Measurements from ENCODE around the gene CADPS. TPM values are rescaled to one million over a fixed set of nuclear protein-coding genes. Genes with fewer than 3 reads are reported as not detected.

The CADPS gene
- polyA plus RNA-seq, 2 of the 4 experiments (the other 2 are of a cell fraction): not detected

DNA sequence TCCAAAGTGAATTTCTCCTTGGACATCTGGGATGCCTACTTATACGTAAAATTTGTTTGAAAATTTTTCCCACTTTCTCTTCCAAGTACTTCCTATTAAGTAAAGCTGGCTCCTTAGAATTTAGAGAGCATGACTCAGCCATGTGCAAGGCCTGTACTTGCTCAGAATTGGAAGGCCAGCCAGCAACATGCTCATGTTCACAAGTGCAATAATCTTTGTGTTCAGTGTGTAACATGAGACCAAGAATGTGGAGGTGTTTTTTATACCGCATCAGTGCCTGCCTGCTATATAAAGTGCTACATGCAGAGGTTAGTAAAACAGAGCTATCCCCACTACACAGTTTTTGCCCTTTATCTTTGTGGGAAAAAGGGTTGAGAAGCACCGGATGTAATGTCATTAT is 349.9 kb downstream of the CADPS start:
- TF ChIP-seq GATA3 (IDR thresholded peaks at IDR 0.05; ENCODE audit: borderline replicate concordance) (no peak), JUNB (IDR thresholded peaks at IDR 0.05) (no peak), KDM5A (IDR thresholded peaks at IDR 0.05) (no peak), RAD21 (conservative IDR thresholded peaks at IDR 0.05 in 1 of 2, IDR thresholded peaks at IDR 0.05 in 1 of 2) (no peak)
- TF ChIP-seq, protein P1, sequence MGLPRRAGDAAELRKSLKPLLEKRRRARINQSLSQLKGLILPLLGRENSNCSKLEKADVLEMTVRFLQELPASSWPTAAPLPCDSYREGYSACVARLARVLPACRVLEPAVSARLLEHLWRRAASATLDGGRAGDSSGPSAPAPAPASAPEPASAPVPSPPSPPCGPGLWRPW (IDR thresholded peaks at IDR 0.05): no peak
- Histone ChIP-seq H3K27ac (no peak overlapping the region), H3K4me3 (no peak overlapping the region), H3K4me1 (no peaks in the 10 kb centered on the region), H3K9me3 (no peaks in the 10 kb centered on the region), H3K4me2 (no peak overlapping the region)
- DNase-seq (ENCODE audit: low read depth in 1 of 2, low spot score in 1 of 2): no peak
- ChIA-PET CTCF (no interaction called here), POLR2A (no interaction called here)
- FAIRE-seq: no peak
- WGBS (ENCODE audit: missing lambda C conversion rate): 29% methylated on average over 2 of the region's 3 CpGs
- ATAC-seq: no peak

DNA sequence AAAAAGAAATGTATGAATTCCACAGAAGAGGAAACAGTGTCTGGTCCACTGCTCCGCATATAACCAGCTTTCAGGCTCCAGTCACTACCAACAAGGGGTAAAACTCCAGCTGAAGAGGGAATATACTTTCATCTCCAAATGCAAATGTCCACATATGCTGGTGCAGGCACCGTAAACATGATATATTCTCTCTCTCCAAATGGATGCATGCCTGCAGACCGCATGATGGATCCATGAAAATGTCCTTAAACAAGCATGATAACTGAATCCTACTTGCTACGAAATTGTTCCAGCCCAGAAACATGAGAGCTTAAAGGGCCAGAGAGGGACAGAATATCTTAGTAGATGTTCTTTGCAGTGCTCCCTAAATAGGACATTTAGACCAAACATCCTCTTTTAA is 351.5 kb downstream of the CADPS start:
- DNase-seq (ENCODE audit: low read depth in 1 of 2, low spot score in 1 of 2) (no peak), ATAC-seq (no peak), FAIRE-seq (no peak)
- POLR2A ChIA-PET: no interaction called here
- Histone ChIP-seq H3K9me3 (no peaks in the 10 kb centered on the region), H3K4me1 (no peaks in the 10 kb centered on the region), H3K4me3 (no peak overlapping the region), H3K27ac (no peak overlapping the region), H3K4me2 (no peak overlapping the region)
- CTCF ChIA-PET: no interaction called here
- TF ChIP-seq TFCP2L1 (CRISPR knock-in tag; IDR thresholded peaks at IDR 0.05): no peak
- TF ChIP-seq, protein P1 (IDR thresholded peaks at IDR 0.05): no peak
- TF ChIP-seq ZFP36 (IDR thresholded peaks at IDR 0.05; ENCODE audit: borderline replicate concordance, partially characterized antibody): no peak
- TF ChIP-seq HOXB5 (CRISPR knock-in tag; IDR thresholded peaks at IDR 0.05): no peak
- no peak for TF ChIP-seq KDM5A (IDR thresholded peaks at IDR 0.05)
- TF ChIP-seq, protein P2, sequence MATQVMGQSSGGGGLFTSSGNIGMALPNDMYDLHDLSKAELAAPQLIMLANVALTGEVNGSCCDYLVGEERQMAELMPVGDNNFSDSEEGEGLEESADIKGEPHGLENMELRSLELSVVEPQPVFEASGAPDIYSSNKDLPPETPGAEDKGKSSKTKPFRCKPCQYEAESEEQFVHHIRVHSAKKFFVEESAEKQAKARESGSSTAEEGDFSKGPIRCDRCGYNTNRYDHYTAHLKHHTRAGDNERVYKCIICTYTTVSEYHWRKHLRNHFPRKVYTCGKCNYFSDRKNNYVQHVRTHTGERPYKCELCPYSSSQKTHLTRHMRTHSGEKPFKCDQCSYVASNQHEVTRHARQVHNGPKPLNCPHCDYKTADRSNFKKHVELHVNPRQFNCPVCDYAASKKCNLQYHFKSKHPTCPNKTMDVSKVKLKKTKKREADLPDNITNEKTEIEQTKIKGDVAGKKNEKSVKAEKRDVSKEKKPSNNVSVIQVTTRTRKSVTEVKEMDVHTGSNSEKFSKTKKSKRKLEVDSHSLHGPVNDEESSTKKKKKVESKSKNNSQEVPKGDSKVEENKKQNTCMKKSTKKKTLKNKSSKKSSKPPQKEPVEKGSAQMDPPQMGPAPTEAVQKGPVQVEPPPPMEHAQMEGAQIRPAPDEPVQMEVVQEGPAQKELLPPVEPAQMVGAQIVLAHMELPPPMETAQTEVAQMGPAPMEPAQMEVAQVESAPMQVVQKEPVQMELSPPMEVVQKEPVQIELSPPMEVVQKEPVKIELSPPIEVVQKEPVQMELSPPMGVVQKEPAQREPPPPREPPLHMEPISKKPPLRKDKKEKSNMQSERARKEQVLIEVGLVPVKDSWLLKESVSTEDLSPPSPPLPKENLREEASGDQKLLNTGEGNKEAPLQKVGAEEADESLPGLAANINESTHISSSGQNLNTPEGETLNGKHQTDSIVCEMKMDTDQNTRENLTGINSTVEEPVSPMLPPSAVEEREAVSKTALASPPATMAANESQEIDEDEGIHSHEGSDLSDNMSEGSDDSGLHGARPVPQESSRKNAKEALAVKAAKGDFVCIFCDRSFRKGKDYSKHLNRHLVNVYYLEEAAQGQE (IDR thresholded peaks at IDR 0.05): no peak
- TF ChIP-seq CBX8 (IDR thresholded peaks at IDR 0.05): no peak
- no peak for TF ChIP-seq NR3C1 (IDR thresholded peaks at IDR 0.05)
- TF ChIP-seq MAZ (IDR thresholded peaks at IDR 0.05; ENCODE audit: borderline replicate concordance, low read depth, low read length): no peak
- no peak for TF ChIP-seq RCOR1 (IDR thresholded peaks at IDR 0.05; ENCODE audit: low read depth, low read length)
- 8% methylated on average over 4 of the region's 4 CpGs for WGBS (ENCODE audit: missing lambda C conversion rate)

DNA sequence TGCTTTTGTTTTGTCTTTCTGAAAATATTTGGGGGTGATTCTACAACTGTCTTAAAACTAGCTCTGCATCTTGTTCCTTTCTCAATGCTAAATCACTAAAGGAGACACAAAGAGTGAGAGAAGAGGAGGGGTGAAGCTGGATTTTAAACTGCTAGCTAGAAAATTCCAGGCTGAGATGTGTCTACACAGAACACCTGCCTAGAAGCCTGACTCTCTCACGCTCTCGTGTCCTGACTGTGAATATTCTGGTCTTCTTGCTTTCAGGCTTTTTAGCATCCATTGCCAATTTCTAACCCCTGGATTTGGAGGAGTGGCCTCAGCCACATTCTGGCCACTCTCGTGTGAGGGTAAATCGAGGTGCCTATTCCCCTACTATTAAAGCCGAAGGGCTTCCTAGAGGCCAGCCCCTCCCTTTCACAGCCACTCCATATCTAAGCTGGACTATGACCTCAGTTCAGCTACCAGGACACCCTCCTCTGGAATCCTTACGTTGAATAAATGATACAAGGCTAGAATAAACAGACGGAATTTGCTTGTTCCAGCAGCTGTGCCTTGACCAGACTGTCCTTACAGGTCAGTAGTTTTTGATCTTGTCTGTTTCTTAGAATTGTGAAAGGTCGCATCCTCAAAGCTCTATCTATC is 353.6 kb downstream of the CADPS start:
- no peaks in the 10 kb centered on the region for H3K9me3 ChIP-seq
- FAIRE-seq (no peak), ATAC-seq (no peak), DNase-seq (ENCODE audit: low read depth in 1 of 2, low spot score in 1 of 2) (no peak)
- no peak for TF ChIP-seq RARB (CRISPR knock-in tag; IDR thresholded peaks at IDR 0.05)
- no peak for TF ChIP-seq RCOR1 (IDR thresholded peaks at IDR 0.05; ENCODE audit: low read depth, low read length)
- TF ChIP-seq ZFP36 (IDR thresholded peaks at IDR 0.05; ENCODE audit: borderline replicate concordance, partially characterized antibody): no peak
- no peak for TF ChIP-seq CHD2 (IDR thresholded peaks at IDR 0.05; ENCODE audit: low read length, partially characterized antibody)
- TF ChIP-seq MYC (IDR thresholded peaks at IDR 0.05; ENCODE audit: borderline replicate concordance, low read length): no peak
- no peak for TF ChIP-seq SREBF2 (IDR thresholded peaks at IDR 0.05)
- TF ChIP-seq BHLHE40 (IDR thresholded peaks at IDR 0.05; ENCODE audit: low read depth, low read length): no peak
- no peak for TF ChIP-seq TP53 (CRISPR knock-in tag; IDR thresholded peaks at IDR 0.05)
- no peak for TF ChIP-seq CBX8 (IDR thresholded peaks at IDR 0.05)
- no peak for TF ChIP-seq NFE2L2 (conservative IDR thresholded peaks at IDR 0.05; ENCODE audit: low read length)
- no peak for TF ChIP-seq MAFK (IDR thresholded peaks at IDR 0.05; ENCODE audit: partially characterized antibody)
- no peak for TF ChIP-seq ESRRA (IDR thresholded peaks at IDR 0.05; ENCODE audit: borderline replicate concordance, low read length)
- TF ChIP-seq, protein P3, sequence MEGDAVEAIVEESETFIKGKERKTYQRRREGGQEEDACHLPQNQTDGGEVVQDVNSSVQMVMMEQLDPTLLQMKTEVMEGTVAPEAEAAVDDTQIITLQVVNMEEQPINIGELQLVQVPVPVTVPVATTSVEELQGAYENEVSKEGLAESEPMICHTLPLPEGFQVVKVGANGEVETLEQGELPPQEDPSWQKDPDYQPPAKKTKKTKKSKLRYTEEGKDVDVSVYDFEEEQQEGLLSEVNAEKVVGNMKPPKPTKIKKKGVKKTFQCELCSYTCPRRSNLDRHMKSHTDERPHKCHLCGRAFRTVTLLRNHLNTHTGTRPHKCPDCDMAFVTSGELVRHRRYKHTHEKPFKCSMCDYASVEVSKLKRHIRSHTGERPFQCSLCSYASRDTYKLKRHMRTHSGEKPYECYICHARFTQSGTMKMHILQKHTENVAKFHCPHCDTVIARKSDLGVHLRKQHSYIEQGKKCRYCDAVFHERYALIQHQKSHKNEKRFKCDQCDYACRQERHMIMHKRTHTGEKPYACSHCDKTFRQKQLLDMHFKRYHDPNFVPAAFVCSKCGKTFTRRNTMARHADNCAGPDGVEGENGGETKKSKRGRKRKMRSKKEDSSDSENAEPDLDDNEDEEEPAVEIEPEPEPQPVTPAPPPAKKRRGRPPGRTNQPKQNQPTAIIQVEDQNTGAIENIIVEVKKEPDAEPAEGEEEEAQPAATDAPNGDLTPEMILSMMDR (IDR thresholded peaks at IDR 0.05): no peak
- no peak for TF ChIP-seq FOXS1 (CRISPR knock-in tag; IDR thresholded peaks at IDR 0.05)
- TF ChIP-seq, protein P4, sequence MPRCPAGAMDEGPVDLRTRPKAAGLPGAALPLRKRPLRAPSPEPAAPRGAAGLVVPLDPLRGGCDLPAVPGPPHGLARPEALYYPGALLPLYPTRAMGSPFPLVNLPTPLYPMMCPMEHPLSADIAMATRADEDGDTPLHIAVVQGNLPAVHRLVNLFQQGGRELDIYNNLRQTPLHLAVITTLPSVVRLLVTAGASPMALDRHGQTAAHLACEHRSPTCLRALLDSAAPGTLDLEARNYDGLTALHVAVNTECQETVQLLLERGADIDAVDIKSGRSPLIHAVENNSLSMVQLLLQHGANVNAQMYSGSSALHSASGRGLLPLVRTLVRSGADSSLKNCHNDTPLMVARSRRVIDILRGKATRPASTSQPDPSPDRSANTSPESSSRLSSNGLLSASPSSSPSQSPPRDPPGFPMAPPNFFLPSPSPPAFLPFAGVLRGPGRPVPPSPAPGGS (IDR thresholded peaks at IDR 0.05): no peak
- no peak for TF ChIP-seq ZSCAN20 (CRISPR knock-in tag; IDR thresholded peaks at IDR 0.05)
- no peak for TF ChIP-seq RNF2 (IDR thresholded peaks at IDR 0.05; ENCODE audit: borderline replicate concordance, low read depth)
- no peaks in the 10 kb centered on the region for H3K4me1 ChIP-seq
- WGBS (ENCODE audit: missing lambda C conversion rate): 3% methylated on average over 8 of the region's 8 CpGs
- H3K4me2 ChIP-seq: no peak overlapping the region
- no peak overlapping the region for H3K4me3 ChIP-seq
- H3K27ac ChIP-seq: no peak overlapping the region
- ChIA-PET POLR2A (no interaction called here), CTCF (interaction anchor here (1.6 kb wide), 1 partner anchor 9 kb away, joined by 3 read pairs; no protein-coding TSS in a partner anchor)

All from A549 (cell line).